Measurements from ENCODE around the gene MCTP1. TPM values are rescaled to one million over a fixed set of nuclear protein-coding genes. Genes with fewer than 3 reads are reported as not detected.

Gene MCTP1
- total and polyA plus RNA-seq, 9 of the 15 experiments (the other 6 are each of a cell fraction or from before 2014, with no cell fraction given): 0.04 to 0.93 (median 0.06) TPM; not detected in 4

GRCh38 chr5:95164861-95165260 is 120.0 kb downstream of the MCTP1 start:
- no peak overlapping the region for H3K4me2 ChIP-seq (ENCODE audit: insufficient read depth, low read length)
- CTCF ChIA-PET (ENCODE audit: low intra/inter-chr PET ratio): no interaction called here
- no peak overlapping the region for H3K27ac ChIP-seq (ENCODE audit: extremely low read depth, low read depth, low read length)
- H3K79me2 ChIP-seq (ENCODE audit: control insufficient read depth, insufficient read depth, low read length): no peaks in the 10 kb centered on the region
- in situ Hi-C loops (cut with MboI) (no loop called here), intact Hi-C loops (cut with micrococcal nuclease) (no loop called here)
- no TSS peak for BruUV-seq (replicated peaks)
- ATAC-seq (no peak), FAIRE-seq (no peak), DNase-seq (ENCODE audit: extremely low read depth in 1 of 4, low spot score in 3 of 4) (peak in 3 of 4 experiments; percentile 2 to 33 (median 31))
- no peak overlapping the region for H3K4me3 ChIP-seq
- no peaks in the 10 kb centered on the region for H4K20me1 ChIP-seq (replicated peaks; ENCODE audit: control insufficient read depth, insufficient read depth, low read length)
- H2AFZ ChIP-seq (ENCODE audit: low read depth, low read length): no peak overlapping the region
- H3K9me3 ChIP-seq (replicated peaks; ENCODE audit: control insufficient read depth, insufficient read depth, low read depth, low read length): no peaks in the 10 kb centered on the region
- TF ChIP-seq NFYB (IDR thresholded peaks at IDR 0.05; ENCODE audit: extremely low read depth, insufficient read length): peak; percentile 21
- TF ChIP-seq ZNF124 (CRISPR knock-in tag; IDR thresholded peaks at IDR 0.05): no peak
- no peak for TF ChIP-seq BCL6 (CRISPR knock-in tag; IDR thresholded peaks at IDR 0.05)
- TF ChIP-seq, protein P1, sequence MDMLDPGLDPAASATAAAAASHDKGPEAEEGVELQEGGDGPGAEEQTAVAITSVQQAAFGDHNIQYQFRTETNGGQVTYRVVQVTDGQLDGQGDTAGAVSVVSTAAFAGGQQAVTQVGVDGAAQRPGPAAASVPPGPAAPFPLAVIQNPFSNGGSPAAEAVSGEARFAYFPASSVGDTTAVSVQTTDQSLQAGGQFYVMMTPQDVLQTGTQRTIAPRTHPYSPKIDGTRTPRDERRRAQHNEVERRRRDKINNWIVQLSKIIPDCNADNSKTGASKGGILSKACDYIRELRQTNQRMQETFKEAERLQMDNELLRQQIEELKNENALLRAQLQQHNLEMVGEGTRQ (CRISPR knock-in tag; IDR thresholded peaks at IDR 0.05): peak; percentile 31
- WGBS (ENCODE audit: insufficient coverage, low coverage, missing lambda C conversion rate): 0% methylated on average over 2 of the region's 2 CpGs
- H3K27me3 ChIP-seq (ENCODE audit: control insufficient read depth in 2 of 2, insufficient read depth in 2 of 2, low read length in 2 of 2): no peaks in the 10 kb centered on the region
- POLR2A ChIA-PET: no interaction called here
- H3K36me3 ChIP-seq (ENCODE audit: control insufficient read depth, insufficient read depth, low read length): no peaks in the 10 kb centered on the region
- H3K9me1 ChIP-seq (ENCODE audit: control insufficient read depth, insufficient read depth, low read length): no peaks in the 10 kb centered on the region
- H3K4me1 ChIP-seq (replicated peaks in 1 of 2; ENCODE audit: control insufficient read depth in 2 of 2, insufficient read depth in 2 of 2, low read length in 2 of 2): no peaks in the 10 kb centered on the region
- no peak overlapping the region for H3K9ac ChIP-seq (ENCODE audit: insufficient read depth in 1 of 2, low read depth in 2 of 2, low read length in 2 of 2)

DNA sequence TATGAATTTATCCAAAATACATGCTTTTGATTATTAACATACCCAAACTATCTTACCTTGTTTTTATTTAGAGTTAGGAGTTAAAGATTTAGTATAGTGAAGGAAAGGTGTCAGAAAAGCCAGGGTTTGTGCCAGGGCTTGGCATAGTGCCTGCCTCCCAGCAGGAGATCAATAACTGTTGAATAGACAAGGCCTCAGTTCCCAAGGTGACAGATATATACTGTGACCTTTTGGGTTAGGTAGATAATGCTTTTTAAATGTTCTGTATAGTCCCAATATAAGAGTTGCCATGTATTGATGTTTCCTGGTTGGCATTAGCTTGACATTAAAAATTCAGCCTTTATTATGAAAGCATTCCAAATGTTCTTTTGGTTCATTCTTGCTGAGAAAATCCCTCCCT is 121.8 kb downstream of the MCTP1 start:
- Histone ChIP-seq H3K9me1 (ENCODE audit: control insufficient read depth, insufficient read depth, low read length) (no peaks in the 10 kb centered on the region), H3K36me3 (ENCODE audit: control insufficient read depth, insufficient read depth, low read length) (no peaks in the 10 kb centered on the region), H4K20me1 (replicated peaks; ENCODE audit: control insufficient read depth, insufficient read depth, low read length) (no peaks in the 10 kb centered on the region), H3K4me2 (ENCODE audit: insufficient read depth, low read length) (no peak overlapping the region), H3K4me3 (no peak overlapping the region), H3K9ac (ENCODE audit: insufficient read depth in 1 of 2, low read depth in 2 of 2, low read length in 2 of 2) (no peak overlapping the region), H3K9me3 (replicated peaks; ENCODE audit: control insufficient read depth, insufficient read depth, low read depth, low read length) (no peaks in the 10 kb centered on the region), H2AFZ (ENCODE audit: low read depth, low read length) (no peak overlapping the region), H3K79me2 (ENCODE audit: control insufficient read depth, insufficient read depth, low read length) (no peaks in the 10 kb centered on the region), H3K27ac (ENCODE audit: extremely low read depth, low read depth, low read length) (no peak overlapping the region), H3K27me3 (ENCODE audit: control insufficient read depth in 2 of 2, insufficient read depth in 2 of 2, low read length in 2 of 2) (no peaks in the 10 kb centered on the region), H3K4me1 (replicated peaks in 1 of 2; ENCODE audit: control insufficient read depth in 2 of 2, insufficient read depth in 2 of 2, low read length in 2 of 2) (no peaks in the 10 kb centered on the region)
- in situ Hi-C loops (cut with MboI) (no loop called here), intact Hi-C loops (cut with micrococcal nuclease) (no loop called here)
- no TSS peak for BruUV-seq (replicated peaks)
- ATAC-seq (no peak), DNase-seq (ENCODE audit: extremely low read depth in 1 of 4, low spot score in 3 of 4) (no peak), FAIRE-seq (no peak)
- POLR2A ChIA-PET: interaction anchor here (1.3 kb wide), 1 partner anchor 665 kb away, joined by 3 read pairs; no protein-coding TSS in a partner anchor
- CTCF ChIA-PET (ENCODE audit: low intra/inter-chr PET ratio): no interaction called here
- no peak for TF ChIP-seq TEAD4 (IDR thresholded peaks at IDR 0.05; ENCODE audit: low read length)
- TF ChIP-seq TEAD4 (CRISPR knock-in tag; IDR thresholded peaks at IDR 0.05; ENCODE audit: borderline replicate concordance): no peak
- TF ChIP-seq HDGF (IDR thresholded peaks at IDR 0.05): no peak
- TF ChIP-seq SREBF2 (CRISPR knock-in tag; IDR thresholded peaks at IDR 0.05): no peak
- TF ChIP-seq HINFP (tag; conservative IDR thresholded peaks at IDR 0.05; ENCODE audit: low read depth): no peak
- TF ChIP-seq FOS (IDR thresholded peaks at IDR 0.05; ENCODE audit: extremely low read depth, insufficient read length): no peak
- no peak for TF ChIP-seq TAF9B (IDR thresholded peaks at IDR 0.05; ENCODE audit: partially characterized antibody)
- no peak for TF ChIP-seq ZNF41 (CRISPR knock-in tag; conservative IDR thresholded peaks at IDR 0.05)
- no peak for TF ChIP-seq ZBTB7A (IDR thresholded peaks at IDR 0.05; ENCODE audit: borderline replicate concordance, control insufficient read depth, low read depth, low read length)
- TF ChIP-seq CEBPG (CRISPR knock-in tag; IDR thresholded peaks at IDR 0.05): no peak
- no peak for TF ChIP-seq CEBPG (tag; conservative IDR thresholded peaks at IDR 0.05 in 1 of 2, IDR thresholded peaks at IDR 0.05 in 1 of 2)
